K562 (cell line): ENCODE data around the gene AFF1.

Source experiments
- ARID2 ChIP-seq: fragments of 450-650 bp; IDR thresholded peaks from 2 replicates; pipeline ENCODE4 v1.6.1; 2017; ENCODE audit warnings: antibody characterized with exemption, mild to moderate bottlenecking
- ARID3A ChIP-seq: IDR thresholded peaks from 2 replicates; pipeline ENCODE4 v1.6.1; 2012; ENCODE audit warnings: low read depth, low read length, improper control_type of control experiment, borderline replicate concordance
- ATF7 ChIP-seq: fragments of 450-650 bp; IDR thresholded peaks from 2 replicates; pipeline ENCODE4 v1.7.1; 2014; ENCODE audit warnings: mild to moderate bottlenecking, moderate library complexity
- ETV6 ChIP-seq, 3 experiments: fragments of 150-350 bp in 1 of 3; sonication (generic) in 1 of 3; formaldehyde crosslinking in 1 of 3; IDR thresholded peaks; 2 replicates each; pipeline versions ENCODE4 v1.6.1 to v1.8.0; 2014 to 2022; ENCODE audit warnings: borderline replicate concordance in 2 of 3, low read depth in 2 of 3, antibody characterized with exemption in 1 of 3, low read length in 1 of 3, mild to moderate bottlenecking in 1 of 3, missing genetic modification reagents in 1 of 3
- MAFF ChIP-seq: IDR thresholded peaks from 2 replicates; pipeline ENCODE4 v1.6.1; 2012; ENCODE audit warnings: low read length, improper control_type of control experiment
- MLX ChIP-seq, 2 experiments: fragments of 450-650 bp in 1 of 2; sonication (generic) in 1 of 2; formaldehyde crosslinking; conservative IDR thresholded peaks; 2 replicates each; pipeline versions ENCODE4 v1.4.0 to v1.8.1; 2020 to 2022; ENCODE audit warnings: mild to moderate bottlenecking in 1 of 2, missing genetic modification reagents in 1 of 2
- MYBL2 ChIP-seq, 2 experiments: fragments of 450-650 bp in 1 of 2; sonication (generic) in 1 of 2; formaldehyde crosslinking in 1 of 2; IDR thresholded peaks; 2 replicates each; pipeline versions ENCODE4 v1.6.1 to v1.8.1; 2017 to 2022; ENCODE audit warnings: borderline replicate concordance in 1 of 2, inconsistent platforms in 1 of 2, low read depth in 1 of 2, mild to moderate bottlenecking in 1 of 2, missing genetic modification reagents in 1 of 2, moderate library complexity in 1 of 2
- NFIC ChIP-seq: fragments of 450-650 bp; IDR thresholded peaks from 2 replicates; pipeline ENCODE4 v1.6.1; 2017; ENCODE audit warnings: mild to moderate bottlenecking, inconsistent platforms
- NR2C2 ChIP-seq, 2 experiments: fragments of 200-800 bp in 1 of 2; sonication (Bioruptor generic) in 1 of 2; sonication (generic) in 1 of 2; formaldehyde crosslinking in 1 of 2; IDR thresholded peaks; 2 replicates each; pipeline versions ENCODE4 v1.6.1 to v1.8.0; 2016 to 2022; ENCODE audit warnings: mild to moderate bottlenecking in 1 of 2, missing compliant biosample characterization in 1 of 2, missing genetic modification characterization in 1 of 2, missing genetic modification reagents in 1 of 2
- TAF15 ChIP-seq: fragments of 200-400 bp; formaldehyde crosslinking; IDR thresholded peaks from 2 replicates; pipeline ENCODE4 v1.6.1; 2017; ENCODE audit warnings: mild to moderate bottlenecking, low read depth, low read length, moderate library complexity
- ZBTB43 ChIP-seq: sonication (generic); formaldehyde crosslinking; IDR thresholded peaks from 2 replicates; pipeline ENCODE4 v1.8.0; 2023; ENCODE audit warnings: mild to moderate bottlenecking, missing genetic modification reagents
- ZNF121 ChIP-seq: sonication (generic); formaldehyde crosslinking; conservative IDR thresholded peaks from 2 replicates; pipeline ENCODE4 v1.8.0; 2022; ENCODE audit warnings: missing genetic modification reagents

GRCh38 chr4:87165892-87166291, 231.1 kb downstream of the AFF1 start:
- no peak for TF ChIP-seq ZNF121 (CRISPR knock-in tag)
- TF ChIP-seq MLX (CRISPR knock-in tag; conservative IDR thresholded peaks at IDR 0.05): no peak
- no peak for TF ChIP-seq ATF7
- TF ChIP-seq TAF15: no peak
- TF ChIP-seq NFIC: no peak
- TF ChIP-seq ZBTB43 (CRISPR knock-in tag): no peak
- no peak for TF ChIP-seq ARID3A
- no peak for TF ChIP-seq NR2C2 (CRISPR knock-in tag; IDR thresholded peaks at IDR 0.05)
- TF ChIP-seq NR2C2 (tag; IDR thresholded peaks at IDR 0.05): no peak
- TF ChIP-seq MAFF: no peak
- TF ChIP-seq MYBL2 (IDR thresholded peaks at IDR 0.05; ENCODE audit: low read depth): no peak
- no peak for TF ChIP-seq MYBL2 (CRISPR knock-in tag; IDR thresholded peaks at IDR 0.05; ENCODE audit: borderline replicate concordance)
- no peak for TF ChIP-seq ETV6 (IDR thresholded peaks at IDR 0.05; ENCODE audit: borderline replicate concordance in 1 of 2, low read depth in 2 of 2, low read length in 1 of 2)
- no peak for TF ChIP-seq ETV6 (CRISPR knock-in tag; IDR thresholded peaks at IDR 0.05; ENCODE audit: borderline replicate concordance)
- no peak for TF ChIP-seq ARID2
